ENCODE results near the gene ITGB1. TPM values are rescaled to one million over a fixed set of nuclear protein-coding genes. Genes with fewer than 3 reads are reported as not detected.
A peak's percentile ranks its signal among the peaks of the same experiment; 100 is the strongest.

Gene ITGB1
- total and polyA plus RNA-seq, 9 of the 15 experiments (the other 6 are each of a cell fraction or from before 2014, with no cell fraction given) = 40.2 to 194 (median 155) TPM

DNA sequence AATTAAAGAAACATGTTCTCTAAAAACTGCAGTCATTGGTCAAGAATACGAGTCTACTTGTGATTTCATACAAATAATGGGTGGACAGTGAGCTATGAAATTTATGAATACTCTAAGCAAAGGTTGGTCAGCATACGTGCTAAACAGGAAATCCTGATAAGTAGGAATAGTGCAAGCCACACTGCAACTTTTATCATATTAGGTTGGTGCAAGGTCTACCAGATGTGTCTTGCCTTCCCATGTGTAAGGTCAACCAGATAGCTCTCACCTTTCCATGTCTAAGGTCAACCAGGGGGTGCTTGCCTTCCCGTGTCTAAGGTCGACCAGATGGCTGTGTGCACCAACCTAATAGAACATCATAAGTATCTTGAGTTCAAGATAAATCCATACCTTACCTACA, 2.0 kb upstream of the ITGB1 start (continued):
- TF ChIP-seq RUNX1 (IDR thresholded peaks at IDR 0.05; ENCODE audit: low read depth) (no peak), EHMT2 (IDR thresholded peaks at IDR 0.05) (peak; percentile 94), RBM25 (IDR thresholded peaks at IDR 0.05; ENCODE audit: low read depth, low read length, severe bottlenecking) (no peak), PURB (CRISPR knock-in tag; IDR thresholded peaks at IDR 0.05; ENCODE audit: low read depth) (no peak), KLF16 (IDR thresholded peaks at IDR 0.05) (no peak), ZNF778 (CRISPR knock-in tag; IDR thresholded peaks at IDR 0.05) (no peak), SMAD2 (IDR thresholded peaks at IDR 0.05; ENCODE audit: low read depth, low read length) (no peak), ZKSCAN1 (IDR thresholded peaks at IDR 0.05; ENCODE audit: low read depth, low read length) (no peak), NFIX (CRISPR knock-in tag; IDR thresholded peaks at IDR 0.05; ENCODE audit: low read depth) (no peak), ESRRA (IDR thresholded peaks at IDR 0.05; ENCODE audit: borderline replicate concordance, low read depth) (peak; percentile 85), CEBPB (tag; IDR thresholded peaks at IDR 0.05) (no peak), ZNF23 (CRISPR knock-in tag; IDR thresholded peaks at IDR 0.05) (no peak), CBX5 (IDR thresholded peaks at IDR 0.05; ENCODE audit: borderline replicate concordance, low read depth) (no peak), ZNF347 (CRISPR knock-in tag; IDR thresholded peaks at IDR 0.05; ENCODE audit: low read depth) (no peak), NFIC (IDR thresholded peaks at IDR 0.05) (0 out of 2 replicates have a peak, but pooled peaks have one; percentile 19), CSDE1 (IDR thresholded peaks at IDR 0.05) (peak in 1 of 2 experiments; percentile 23; a peak in 1 of 4 replicates), RBFOX2 (IDR thresholded peaks at IDR 0.05; ENCODE audit: low read depth, low read length) (no peak)
- TF ChIP-seq, protein P1, sequence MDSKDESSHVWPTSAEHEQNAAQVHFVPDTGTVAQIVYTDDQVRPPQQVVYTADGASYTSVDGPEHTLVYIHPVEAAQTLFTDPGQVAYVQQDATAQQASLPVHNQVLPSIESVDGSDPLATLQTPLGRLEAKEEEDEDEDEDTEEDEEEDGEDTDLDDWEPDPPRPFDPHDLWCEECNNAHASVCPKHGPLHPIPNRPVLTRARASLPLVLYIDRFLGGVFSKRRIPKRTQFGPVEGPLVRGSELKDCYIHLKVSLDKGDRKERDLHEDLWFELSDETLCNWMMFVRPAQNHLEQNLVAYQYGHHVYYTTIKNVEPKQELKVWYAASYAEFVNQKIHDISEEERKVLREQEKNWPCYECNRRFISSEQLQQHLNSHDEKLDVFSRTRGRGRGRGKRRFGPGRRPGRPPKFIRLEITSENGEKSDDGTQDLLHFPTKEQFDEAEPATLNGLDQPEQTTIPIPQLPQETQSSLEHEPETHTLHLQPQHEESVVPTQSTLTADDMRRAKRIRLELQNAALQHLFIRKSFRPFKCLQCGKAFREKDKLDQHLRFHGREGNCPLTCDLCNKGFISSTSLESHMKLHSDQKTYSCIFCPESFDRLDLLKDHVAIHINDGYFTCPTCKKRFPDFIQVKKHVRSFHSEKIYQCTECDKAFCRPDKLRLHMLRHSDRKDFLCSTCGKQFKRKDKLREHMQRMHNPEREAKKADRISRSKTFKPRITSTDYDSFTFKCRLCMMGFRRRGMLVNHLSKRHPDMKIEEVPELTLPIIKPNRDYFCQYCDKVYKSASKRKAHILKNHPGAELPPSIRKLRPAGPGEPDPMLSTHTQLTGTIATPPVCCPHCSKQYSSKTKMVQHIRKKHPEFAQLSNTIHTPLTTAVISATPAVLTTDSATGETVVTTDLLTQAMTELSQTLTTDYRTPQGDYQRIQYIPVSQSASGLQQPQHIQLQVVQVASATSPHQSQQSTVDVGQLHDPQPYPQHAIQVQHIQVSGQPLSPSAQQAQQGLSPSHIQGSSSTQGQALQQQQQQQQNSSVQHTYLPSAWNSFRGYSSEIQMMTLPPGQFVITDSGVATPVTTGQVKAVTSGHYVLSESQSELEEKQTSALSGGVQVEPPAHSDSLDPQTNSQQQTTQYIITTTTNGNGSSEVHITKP (IDR thresholded peaks at IDR 0.05; ENCODE audit: partially characterized antibody) = no peak
- TF ChIP-seq, protein P2, sequence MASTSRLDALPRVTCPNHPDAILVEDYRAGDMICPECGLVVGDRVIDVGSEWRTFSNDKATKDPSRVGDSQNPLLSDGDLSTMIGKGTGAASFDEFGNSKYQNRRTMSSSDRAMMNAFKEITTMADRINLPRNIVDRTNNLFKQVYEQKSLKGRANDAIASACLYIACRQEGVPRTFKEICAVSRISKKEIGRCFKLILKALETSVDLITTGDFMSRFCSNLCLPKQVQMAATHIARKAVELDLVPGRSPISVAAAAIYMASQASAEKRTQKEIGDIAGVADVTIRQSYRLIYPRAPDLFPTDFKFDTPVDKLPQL (IDR thresholded peaks at IDR 0.05; ENCODE audit: extremely low read depth, insufficient read length) = no peak
- TF ChIP-seq, protein P3, sequence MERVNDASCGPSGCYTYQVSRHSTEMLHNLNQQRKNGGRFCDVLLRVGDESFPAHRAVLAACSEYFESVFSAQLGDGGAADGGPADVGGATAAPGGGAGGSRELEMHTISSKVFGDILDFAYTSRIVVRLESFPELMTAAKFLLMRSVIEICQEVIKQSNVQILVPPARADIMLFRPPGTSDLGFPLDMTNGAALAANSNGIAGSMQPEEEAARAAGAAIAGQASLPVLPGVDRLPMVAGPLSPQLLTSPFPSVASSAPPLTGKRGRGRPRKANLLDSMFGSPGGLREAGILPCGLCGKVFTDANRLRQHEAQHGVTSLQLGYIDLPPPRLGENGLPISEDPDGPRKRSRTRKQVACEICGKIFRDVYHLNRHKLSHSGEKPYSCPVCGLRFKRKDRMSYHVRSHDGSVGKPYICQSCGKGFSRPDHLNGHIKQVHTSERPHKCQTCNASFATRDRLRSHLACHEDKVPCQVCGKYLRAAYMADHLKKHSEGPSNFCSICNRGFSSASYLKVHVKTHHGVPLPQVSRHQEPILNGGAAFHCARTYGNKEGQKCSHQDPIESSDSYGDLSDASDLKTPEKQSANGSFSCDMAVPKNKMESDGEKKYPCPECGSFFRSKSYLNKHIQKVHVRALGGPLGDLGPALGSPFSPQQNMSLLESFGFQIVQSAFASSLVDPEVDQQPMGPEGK (CRISPR knock-in tag; IDR thresholded peaks at IDR 0.05; ENCODE audit: borderline replicate concordance) = no peak
- TF ChIP-seq, protein P4, sequence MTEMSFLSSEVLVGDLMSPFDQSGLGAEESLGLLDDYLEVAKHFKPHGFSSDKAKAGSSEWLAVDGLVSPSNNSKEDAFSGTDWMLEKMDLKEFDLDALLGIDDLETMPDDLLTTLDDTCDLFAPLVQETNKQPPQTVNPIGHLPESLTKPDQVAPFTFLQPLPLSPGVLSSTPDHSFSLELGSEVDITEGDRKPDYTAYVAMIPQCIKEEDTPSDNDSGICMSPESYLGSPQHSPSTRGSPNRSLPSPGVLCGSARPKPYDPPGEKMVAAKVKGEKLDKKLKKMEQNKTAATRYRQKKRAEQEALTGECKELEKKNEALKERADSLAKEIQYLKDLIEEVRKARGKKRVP (CRISPR knock-in tag; IDR thresholded peaks at IDR 0.05) = no peak
- TF ChIP-seq, protein P5, sequence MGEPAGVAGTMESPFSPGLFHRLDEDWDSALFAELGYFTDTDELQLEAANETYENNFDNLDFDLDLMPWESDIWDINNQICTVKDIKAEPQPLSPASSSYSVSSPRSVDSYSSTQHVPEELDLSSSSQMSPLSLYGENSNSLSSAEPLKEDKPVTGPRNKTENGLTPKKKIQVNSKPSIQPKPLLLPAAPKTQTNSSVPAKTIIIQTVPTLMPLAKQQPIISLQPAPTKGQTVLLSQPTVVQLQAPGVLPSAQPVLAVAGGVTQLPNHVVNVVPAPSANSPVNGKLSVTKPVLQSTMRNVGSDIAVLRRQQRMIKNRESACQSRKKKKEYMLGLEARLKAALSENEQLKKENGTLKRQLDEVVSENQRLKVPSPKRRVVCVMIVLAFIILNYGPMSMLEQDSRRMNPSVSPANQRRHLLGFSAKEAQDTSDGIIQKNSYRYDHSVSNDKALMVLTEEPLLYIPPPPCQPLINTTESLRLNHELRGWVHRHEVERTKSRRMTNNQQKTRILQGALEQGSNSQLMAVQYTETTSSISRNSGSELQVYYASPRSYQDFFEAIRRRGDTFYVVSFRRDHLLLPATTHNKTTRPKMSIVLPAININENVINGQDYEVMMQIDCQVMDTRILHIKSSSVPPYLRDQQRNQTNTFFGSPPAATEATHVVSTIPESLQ (CRISPR knock-in tag; IDR thresholded peaks at IDR 0.05) = no peak
